Mesodermal cell (in vitro differentiated cells): ENCODE data around the gene RAB8A.
"Not testable (repeated sequence)": the region's sequence is repeated elsewhere in the genome, so short reads cannot be mapped to it uniquely, and the experiment has no call there.

ENCODE experiments used
- H3K27ac ChIP-seq: 2 replicates; pipeline ENCODE4 v1.7.0; 2013; ENCODE audit warnings: mild to moderate bottlenecking, low read depth, low read length, moderate library complexity; ENCODE audit not compliant: severe bottlenecking
- H3K36me3 ChIP-seq: 2 replicates; pipeline ENCODE4 v1.7.1; 2013; ENCODE audit warnings: mild to moderate bottlenecking, low read length, moderate library complexity; ENCODE audit not compliant: control insufficient read depth, insufficient read depth
- H3K4me1 ChIP-seq: one replicate; pipeline ENCODE4 v1.7.1; 2013; ENCODE audit warnings: mild to moderate bottlenecking, low read length; ENCODE audit not compliant: insufficient read depth, control insufficient read depth, poor library complexity, severe bottlenecking
- H3K4me3 ChIP-seq: 2 replicates; pipeline ENCODE4 v1.7.0; 2013; ENCODE audit warnings: low read length, control low read depth, mild to moderate bottlenecking; ENCODE audit not compliant: insufficient read depth, poor library complexity, severe bottlenecking; ENCODE audit errors: extremely low read depth
- H3K9me3 ChIP-seq: 2 replicates; pipeline ENCODE4 v1.7.1; 2013; ENCODE audit warnings: mild to moderate bottlenecking, low read length, moderate library complexity; ENCODE audit not compliant: control insufficient read depth
- WGBS, 2 experiments: methylation state at CpG; one replicate each; pipeline ENCODE4 v1.1.5; 2013; ENCODE audit warnings: missing lambda C conversion rate in 2 of 2; ENCODE audit not compliant: insufficient coverage in 2 of 2; 5-methylcytosine and 5-hydroxymethylcytosine counted together

Gene RAB8A

GRCh38 chr19:16160445-16160942 is 48.8 kb downstream of the RAB8A start:
- no peaks in the 10 kb centered on the region for H3K36me3 ChIP-seq
- WGBS, 2 experiments: 77 to 90% methylated on average over 2 to 4 of the region's 6 CpGs
- no peak overlapping the region for H3K27ac ChIP-seq
- H3K9me3 ChIP-seq: no peaks in the 10 kb centered on the region
- H3K4me1 ChIP-seq: no peaks in the 10 kb centered on the region
- H3K4me3 ChIP-seq: no peak overlapping the region

DNA sequence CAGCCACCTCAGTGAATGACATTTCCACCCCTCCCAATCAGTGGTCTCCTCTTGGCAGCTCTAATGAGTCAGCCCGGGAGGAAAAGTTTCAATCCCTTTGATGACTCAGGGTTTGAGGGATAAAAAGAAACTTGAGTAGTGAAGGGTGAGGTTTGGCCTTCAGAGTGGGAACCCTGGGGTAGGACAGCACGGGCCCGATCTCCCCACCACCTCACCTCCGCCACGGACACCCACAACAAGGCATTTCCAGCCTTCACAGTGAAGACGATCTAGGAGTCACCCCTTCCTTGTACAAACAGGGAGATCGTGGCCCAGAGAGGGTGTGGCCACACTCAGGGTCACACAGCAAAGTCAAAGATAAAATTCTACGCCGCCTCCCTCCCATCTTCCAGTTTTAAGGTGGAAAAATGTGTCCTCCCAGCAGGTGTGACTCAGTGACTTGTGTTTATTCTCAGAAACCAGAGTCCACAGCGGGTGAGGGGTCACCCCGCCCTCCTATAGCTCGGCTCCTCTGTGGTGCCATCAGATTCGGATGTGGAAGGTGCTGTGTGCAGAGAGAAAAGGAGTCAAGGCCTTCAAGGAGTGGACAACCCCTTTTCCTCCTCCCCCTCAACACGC is 49.4 kb downstream of the RAB8A start:
- H3K4me3 ChIP-seq: no peak overlapping the region
- no peaks in the 10 kb centered on the region for H3K4me1 ChIP-seq
- H3K27ac ChIP-seq: no peak overlapping the region
- no peaks in the 10 kb centered on the region for H3K36me3 ChIP-seq
- H3K9me3 ChIP-seq: no peaks in the 10 kb centered on the region
- WGBS, 2 experiments: 59 to 71% methylated on average over 3 to 7 of the region's 14 CpGs

DNA sequence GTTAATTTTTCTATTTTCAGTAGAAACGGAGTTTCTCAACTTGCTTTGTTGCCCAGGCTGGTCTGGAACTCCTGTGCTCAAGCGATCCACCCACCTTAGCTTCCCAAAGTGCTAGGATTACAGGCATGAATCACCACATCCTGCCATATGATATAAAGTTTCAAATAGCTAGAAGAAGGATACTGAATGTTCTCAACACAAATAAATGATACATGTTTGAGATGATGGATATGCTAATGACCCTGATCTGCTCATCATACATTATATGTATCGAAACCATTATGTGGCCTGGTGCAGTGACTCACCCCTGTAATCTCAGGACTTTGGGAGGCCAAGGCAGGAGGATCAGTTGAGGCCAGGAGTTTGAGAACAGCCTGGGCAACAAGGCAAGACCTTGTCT is 50.2 kb downstream of the RAB8A start:
- WGBS, 2 experiments: 81 to 82% methylated on average over 1 of the region's 3 CpGs
- H3K9me3 ChIP-seq: no peaks in the 10 kb centered on the region
- H3K4me3 ChIP-seq: no peak overlapping the region
- H3K4me1 ChIP-seq: no peaks in the 10 kb centered on the region
- no peak overlapping the region for H3K27ac ChIP-seq
- no peaks in the 10 kb centered on the region for H3K36me3 ChIP-seq

- no peaks in the 10 kb centered on the region for H3K9me3 ChIP-seq
- no peaks in the 10 kb centered on the region for H3K4me1 ChIP-seq
- 84 to 85% methylated on average over 9 to 12 of the region's 13 CpGs for WGBS, 2 experiments
- no peaks in the 10 kb centered on the region for H3K36me3 ChIP-seq
- H3K27ac ChIP-seq: no peak overlapping the region
- H3K4me3 ChIP-seq: no peak overlapping the region
Observed at GRCh38 chr19:16164222-16164890, 52.7 kb downstream of the RAB8A start.

DNA sequence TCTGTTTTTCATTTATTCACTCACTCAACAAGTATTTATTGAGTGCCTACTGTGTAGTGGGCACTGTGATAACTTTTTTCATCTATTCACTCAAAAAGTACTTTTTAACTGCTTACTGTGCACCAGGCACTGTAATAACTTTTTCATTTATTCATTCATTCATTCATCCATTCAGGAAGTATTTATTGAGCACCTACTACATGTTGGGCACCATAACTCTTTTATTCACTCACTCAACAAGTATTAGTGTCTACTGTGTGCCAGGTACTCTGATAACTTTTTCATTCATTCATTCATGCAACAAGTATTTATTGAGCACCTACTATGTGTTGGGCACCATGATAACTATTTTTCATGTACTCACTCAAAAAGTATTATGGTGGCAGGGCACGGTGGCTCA is 54.7 kb downstream of the RAB8A start:
- Histone ChIP-seq H3K4me1 (no peaks in the 10 kb centered on the region), H3K36me3 (no peaks in the 10 kb centered on the region), H3K4me3 (no peak overlapping the region), H3K9me3 (no peaks in the 10 kb centered on the region), H3K27ac (no peak overlapping the region)
- WGBS, 2 experiments: 100% methylated on average over 1 of the region's 1 CpG; no CpG with 5 or more reads in 1 of the 2 experiments

DNA sequence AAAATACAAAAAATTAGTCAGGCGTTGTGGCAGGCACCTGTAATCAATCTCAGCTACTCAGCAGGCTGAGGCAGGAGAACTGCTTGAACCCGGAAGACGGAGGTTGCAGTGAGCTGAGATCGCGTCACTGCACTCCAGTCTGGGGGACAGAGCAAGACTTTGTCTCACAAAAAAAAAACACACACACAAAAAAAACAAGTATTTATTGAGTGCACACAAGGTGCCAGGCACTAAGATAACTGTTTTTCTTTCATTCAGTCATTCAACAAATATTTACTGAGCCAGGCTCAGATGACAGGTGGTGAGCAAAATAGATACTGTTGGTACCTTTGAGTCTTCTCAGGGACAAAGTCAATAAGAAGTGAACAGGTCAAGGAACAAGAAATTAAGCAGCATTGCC is 55.4 kb downstream of the RAB8A start:
- Histone ChIP-seq H3K4me3 (no peak overlapping the region), H3K9me3 (no peaks in the 10 kb centered on the region), H3K36me3 (no peaks in the 10 kb centered on the region), H3K27ac (no peak overlapping the region), H3K4me1 (no peaks in the 10 kb centered on the region)
- 96 to 97% methylated on average over 5 of the region's 5 CpGs for WGBS, 2 experiments

DNA sequence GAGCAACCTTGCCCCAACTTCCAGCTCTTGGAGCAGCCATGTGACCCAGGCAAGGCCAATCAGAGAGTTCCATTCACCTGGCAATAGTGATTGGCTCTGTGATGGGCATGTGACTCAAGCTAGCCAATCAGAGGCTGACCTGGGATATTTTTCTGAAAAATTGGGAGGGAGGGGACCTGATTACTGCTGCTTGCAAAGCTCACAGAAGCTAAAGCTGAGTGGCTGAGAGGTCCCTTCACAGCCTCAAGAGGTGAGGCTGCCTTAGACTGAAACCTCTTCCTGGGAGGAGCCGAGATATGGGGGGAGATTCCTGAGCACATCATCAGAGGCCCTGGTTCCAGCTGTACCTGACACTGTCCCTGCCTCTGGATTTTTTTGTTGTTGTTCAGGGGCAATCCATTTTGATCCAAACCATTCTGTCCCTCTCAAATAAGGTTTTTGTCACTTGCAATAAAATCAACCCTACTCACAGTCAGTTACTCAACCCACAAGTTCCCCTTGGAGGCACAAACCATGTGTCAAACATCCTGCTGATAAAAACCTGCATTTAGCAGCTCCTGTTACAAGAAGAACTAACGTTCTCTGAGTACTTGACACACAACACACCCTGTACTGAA is 56.9 kb downstream of the RAB8A start:
- H3K36me3 ChIP-seq: no peaks in the 10 kb centered on the region
- no peaks in the 10 kb centered on the region for H3K9me3 ChIP-seq
- H3K4me1 ChIP-seq: no peaks in the 10 kb centered on the region
- H3K4me3 ChIP-seq: no peak overlapping the region
- H3K27ac ChIP-seq: no peak overlapping the region
- 78 to 83% methylated on average over 1 to 2 of the region's 2 CpGs for WGBS, 2 experiments

- Histone ChIP-seq H3K27ac (no peak overlapping the region), H3K9me3 (no peaks in the 10 kb centered on the region), H3K4me1 (no peaks in the 10 kb centered on the region), H3K4me3 (no peak overlapping the region), H3K36me3 (no peaks in the 10 kb centered on the region)
- 83% methylated on average over 1 of the region's 1 CpG; no CpG with 5 or more reads in 1 of the 2 experiments for WGBS, 2 experiments
Observed at GRCh38 chr19:16170134-16170533, 58.4 kb downstream of the RAB8A start.

GRCh38 chr19:16175954-16176353 is 64.3 kb downstream of the RAB8A start:
- no CpG with 5 or more reads among the region's 2 CpGs for WGBS, 2 experiments
- Histone ChIP-seq H3K9me3 (no peaks in the 10 kb centered on the region), H3K4me3 (no peak overlapping the region), H3K4me1 (peaks cover 5% of the 10 kb centered on the region), H3K36me3 (no peaks in the 10 kb centered on the region), H3K27ac (no peak overlapping the region)

DNA sequence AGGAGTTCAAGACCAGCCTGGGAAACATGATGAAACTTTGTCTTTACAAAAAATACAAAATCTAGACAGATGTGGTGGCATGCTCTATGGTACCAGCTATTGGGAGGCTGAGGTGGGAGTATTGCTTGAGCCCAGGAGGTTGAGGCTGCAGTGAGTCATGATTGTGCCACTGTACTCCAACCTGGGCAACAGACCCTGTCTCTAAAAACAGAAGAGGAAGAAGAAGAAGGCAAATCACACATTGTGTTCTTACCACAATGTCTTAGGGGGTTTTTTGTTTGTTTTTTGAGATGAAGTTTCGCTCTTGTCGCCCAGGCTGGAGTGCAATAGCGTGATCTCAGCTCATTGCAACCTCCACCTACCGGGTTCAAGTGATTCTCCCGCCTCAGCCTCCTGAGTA is 67.2 kb downstream of the RAB8A start:
- 88 to 89% methylated on average over 3 to 5 of the region's 5 CpGs for WGBS, 2 experiments
- H3K4me3 ChIP-seq, H3K36me3 ChIP-seq, H3K9me3 ChIP-seq, H3K4me1 ChIP-seq, H3K27ac ChIP-seq: not testable (repeated sequence)

DNA sequence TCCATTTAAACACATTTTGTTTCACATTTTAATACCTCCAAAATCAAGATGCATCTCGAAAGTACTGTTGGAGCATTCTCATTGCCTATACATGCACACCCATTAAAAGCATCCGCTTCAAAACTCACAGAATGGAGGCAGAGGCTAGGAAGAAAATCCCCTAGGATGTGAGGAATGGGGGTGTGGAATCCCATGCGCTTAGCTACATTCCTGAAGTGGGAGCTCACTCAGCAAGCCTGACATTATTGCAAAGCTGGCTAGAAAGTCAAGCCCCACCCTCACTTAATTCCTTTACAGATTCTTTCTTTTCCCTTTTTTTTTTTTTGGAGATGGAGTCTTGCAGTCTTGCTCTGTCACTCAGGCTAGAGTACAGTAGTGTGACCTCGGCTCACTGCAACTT is 68.9 kb downstream of the RAB8A start:
- Histone ChIP-seq H3K27ac (no peak overlapping the region), H3K4me3 (no peak overlapping the region), H3K9me3 (no peaks in the 10 kb centered on the region), H3K36me3 (no peaks in the 10 kb centered on the region), H3K4me1 (peaks cover 5% of the 10 kb centered on the region)
- WGBS, 2 experiments: 70 to 82% methylated on average over 1 to 3 of the region's 4 CpGs
